HG03378 (cell line): Measurements from ENCODE around the gene TRIB2.

Experiments used
- ATAC-seq: cut with Tn5 transposase; IDR thresholded peaks from one replicate; pipeline ENCODE4 v1.9.1; 2021; ENCODE audit warnings: mild to moderate bottlenecking, moderate library complexity; ENCODE audit not compliant: unreplicated experiment

Gene TRIB2

GRCh38 chr2:12737738-12738485 lies 21.2 kb downstream of the TRIB2 start:
- ATAC-seq, result no peak

- no peak for ATAC-seq
These were observed 23.1 kb downstream of the TRIB2 start for GRCh38 chr2:12739721-12740254.

GRCh38 chr2:12741380-12741779 lies 24.6 kb downstream of the TRIB2 start:
- ATAC-seq, result no peak

GRCh38 chr2:12742891-12743290 lies 26.2 kb downstream of the TRIB2 start:
- no peak for ATAC-seq

GRCh38 chr2:12750166-12750905 lies 33.6 kb downstream of the TRIB2 start:
- ATAC-seq, result no peak

- ATAC-seq, result no peak
These were observed 37.9 kb downstream of the TRIB2 start for GRCh38 chr2:12754643-12755042.

GRCh38 chr2:12755384-12755783 lies 38.6 kb downstream of the TRIB2 start:
- ATAC-seq, result no peak

- ATAC-seq, result no peak
These were observed 42.5 kb downstream of the TRIB2 start for GRCh38 chr2:12759248-12759647.

GRCh38 chr2:12761104-12761503 lies 44.4 kb downstream of the TRIB2 start:
- ATAC-seq, result no peak

- ATAC-seq, result no peak
These were observed 45.6 kb downstream of the TRIB2 start for GRCh38 chr2:12762337-12762736.

GRCh38 chr2:12762976-12763375 lies 46.2 kb downstream of the TRIB2 start:
- ATAC-seq, result no peak

- no peak for ATAC-seq
These were observed 46.8 kb downstream of the TRIB2 start for GRCh38 chr2:12763486-12763885.

- ATAC-seq, result no peak
These were observed 47.5 kb downstream of the TRIB2 start for GRCh38 chr2:12764075-12764730.

- no peak for ATAC-seq
These were observed 48.3 kb downstream of the TRIB2 start for GRCh38 chr2:12764849-12765605.

GRCh38 chr2:12766421-12766879 lies 49.7 kb downstream of the TRIB2 start:
- ATAC-seq, result no peak

- ATAC-seq, result no peak
These were observed 50.8 kb downstream of the TRIB2 start for GRCh38 chr2:12767541-12767940.

GRCh38 chr2:12767996-12768624 lies 51.4 kb downstream of the TRIB2 start:
- no peak for ATAC-seq

GRCh38 chr2:12769492-12770105 lies 52.9 kb downstream of the TRIB2 start:
- ATAC-seq, result no peak

GRCh38 chr2:12770300-12770968 lies 53.7 kb downstream of the TRIB2 start:
- ATAC-seq, result no peak
